Measurements from ENCODE around the gene FLACC1.

DNA sequence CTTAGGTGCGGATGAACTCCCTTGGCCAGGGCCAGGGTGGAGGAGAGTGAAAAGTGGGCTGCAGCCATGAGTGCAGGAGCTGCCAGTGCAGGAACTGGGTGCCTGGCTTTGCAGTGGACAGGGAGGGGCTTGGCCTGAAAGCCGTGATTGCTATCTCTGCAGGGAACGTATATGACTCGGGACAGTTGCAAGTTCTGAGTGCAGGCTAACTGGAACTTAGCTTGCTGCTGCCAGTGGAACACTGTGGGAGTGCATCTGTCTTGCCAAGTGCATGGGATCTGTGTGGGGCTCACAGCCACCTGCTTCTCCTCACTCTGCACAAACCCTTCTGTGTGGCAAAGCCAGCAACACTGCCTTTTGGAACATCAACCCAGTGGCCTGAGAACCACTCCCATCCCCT is 36.9 kb downstream of the FLACC1 start:
- TF ChIP-seq, protein P1, sequence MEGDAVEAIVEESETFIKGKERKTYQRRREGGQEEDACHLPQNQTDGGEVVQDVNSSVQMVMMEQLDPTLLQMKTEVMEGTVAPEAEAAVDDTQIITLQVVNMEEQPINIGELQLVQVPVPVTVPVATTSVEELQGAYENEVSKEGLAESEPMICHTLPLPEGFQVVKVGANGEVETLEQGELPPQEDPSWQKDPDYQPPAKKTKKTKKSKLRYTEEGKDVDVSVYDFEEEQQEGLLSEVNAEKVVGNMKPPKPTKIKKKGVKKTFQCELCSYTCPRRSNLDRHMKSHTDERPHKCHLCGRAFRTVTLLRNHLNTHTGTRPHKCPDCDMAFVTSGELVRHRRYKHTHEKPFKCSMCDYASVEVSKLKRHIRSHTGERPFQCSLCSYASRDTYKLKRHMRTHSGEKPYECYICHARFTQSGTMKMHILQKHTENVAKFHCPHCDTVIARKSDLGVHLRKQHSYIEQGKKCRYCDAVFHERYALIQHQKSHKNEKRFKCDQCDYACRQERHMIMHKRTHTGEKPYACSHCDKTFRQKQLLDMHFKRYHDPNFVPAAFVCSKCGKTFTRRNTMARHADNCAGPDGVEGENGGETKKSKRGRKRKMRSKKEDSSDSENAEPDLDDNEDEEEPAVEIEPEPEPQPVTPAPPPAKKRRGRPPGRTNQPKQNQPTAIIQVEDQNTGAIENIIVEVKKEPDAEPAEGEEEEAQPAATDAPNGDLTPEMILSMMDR (IDR thresholded peaks at IDR 0.05), result no peak
- TF ChIP-seq POLR2A (IDR thresholded peaks at IDR 0.05), result no peak
